Left lung (tissue), 10 donors: ENCODE data around the gene GRAP. TPM values are rescaled to one million over a fixed set of nuclear protein-coding genes. Genes with fewer than 3 reads are reported as not detected.

Experiments
- ATAC-seq: fragments of 200-7000 bp; cut with Tn5 transposase; one replicate; pipeline ENCODE4 v1.9.1; 2020; ENCODE audit warnings: moderate library complexity
- DNase-seq, 4 donors: peaks; one replicate each; pipeline ENCODE4 v3.0.0-alpha.2; 2013 to 2020
- H3K27ac ChIP-seq, 2 donors: fragments of 200-600 bp; sonication (generic) in 1 of 2; one replicate each; pipeline versions ENCODE4 v1.5.0 to v1.8.0; 2020 to 2021
- H3K27me3 ChIP-seq, 2 donors: fragments of 200-600 bp; sonication (generic) in 1 of 2; one replicate each; pipeline versions ENCODE4 v1.5.0 to v1.8.0; 2020 to 2021
- H3K36me3 ChIP-seq, 2 donors: fragments of 200-600 bp; sonication (generic) in 1 of 2; one replicate each; pipeline versions ENCODE4 v1.5.0 to v1.8.0; 2020 to 2021
- H3K4me1 ChIP-seq, 2 donors: fragments of 200-600 bp; one replicate each; pipeline ENCODE4 v1.8.0; 2021
- H3K4me3 ChIP-seq, 2 donors: fragments of 200-600 bp; sonication (generic) in 1 of 2; one replicate each; pipeline versions ENCODE4 v1.5.0 to v1.8.0; 2020 to 2021; ENCODE audit warnings: mild to moderate bottlenecking in 1 of 2
- H3K9me3 ChIP-seq, 2 donors: fragments of 200-600 bp; sonication (generic) in 1 of 2; one replicate each; pipeline versions ENCODE4 v1.5.0 to v1.8.0; 2020 to 2021
- intact Hi-C, 2 donors: fragments of 100-400 bp; cut with DNase I; formaldehyde crosslinking; loops; one replicate each; pipeline versions ENCODE4 v1.11.2 to v1.14.2; 2022
- polyA plus RNA-seq, 6 donors: library from polyadenylated mRNA; unstranded; fragments of 120-200 nt; gene quantifications; one replicate each; pipeline ENCODE4 v1.2.1, GENCODE V29; 2013; ENCODE audit not compliant: insufficient read length in 6 of 6
- total RNA-seq, 2 donors: library from RNA; stranded (reverse); fragmentation: NEBNext Ultra II Directional; extraction: Animal tissue kit (Norgen Biotek cat#: 25700); gene quantifications; one replicate each; pipeline ENCODE4 v1.2.1, GENCODE V29; 2021
- TF ChIP-seq, protein P1 (sequence below), 2 donors: fragments of 200-600 bp; sonication (generic) in 1 of 2; IDR thresholded peaks; one replicate each; pipeline versions ENCODE4 v1.5.0 to v1.8.0; 2021; ENCODE audit warnings: antibody characterized with exemption in 2 of 2
- donor health status: DM: no; HTN: yes; CAD: no.
- donor health status: DM: no; HTN: no; CAD: no.

GRAP gene
- total and polyA plus RNA-seq, 8 donors, result 5.4 to 15.7 (median 12.6) TPM

DNA sequence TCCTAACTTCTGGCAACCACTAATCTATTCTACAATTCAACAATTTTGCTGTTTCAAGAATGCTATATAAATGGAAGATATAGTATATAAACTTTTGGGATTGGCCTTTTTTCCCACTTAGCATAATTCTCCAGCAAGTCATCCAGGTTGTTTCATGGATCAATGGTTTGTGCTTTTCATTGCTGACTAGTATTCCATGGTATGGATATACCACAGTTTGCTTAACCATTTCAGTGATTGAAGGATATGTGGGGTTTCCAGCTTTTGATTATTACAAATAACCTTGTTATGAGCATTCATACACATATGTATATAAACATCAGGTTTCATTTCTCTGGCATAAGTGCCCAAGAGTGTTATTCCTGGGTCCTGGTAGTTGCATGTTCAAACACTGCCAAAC lies 40.1 kb downstream of the GRAP start:
- Histone ChIP-seq H3K9me3 (no peaks in the 10 kb centered on the region), H3K27ac (no peak overlapping the region), H3K4me3 (no peak overlapping the region), H3K36me3 (no peaks in the 10 kb centered on the region), H3K4me1 (peaks cover 3 to 32% of the 10 kb centered on the region in 2 donors), H3K27me3 (peaks cover 0 to 28% of the 10 kb centered on the region in 2 donors)
- ATAC-seq (no peak), DNase-seq (no peak)
- TF ChIP-seq, protein P1, sequence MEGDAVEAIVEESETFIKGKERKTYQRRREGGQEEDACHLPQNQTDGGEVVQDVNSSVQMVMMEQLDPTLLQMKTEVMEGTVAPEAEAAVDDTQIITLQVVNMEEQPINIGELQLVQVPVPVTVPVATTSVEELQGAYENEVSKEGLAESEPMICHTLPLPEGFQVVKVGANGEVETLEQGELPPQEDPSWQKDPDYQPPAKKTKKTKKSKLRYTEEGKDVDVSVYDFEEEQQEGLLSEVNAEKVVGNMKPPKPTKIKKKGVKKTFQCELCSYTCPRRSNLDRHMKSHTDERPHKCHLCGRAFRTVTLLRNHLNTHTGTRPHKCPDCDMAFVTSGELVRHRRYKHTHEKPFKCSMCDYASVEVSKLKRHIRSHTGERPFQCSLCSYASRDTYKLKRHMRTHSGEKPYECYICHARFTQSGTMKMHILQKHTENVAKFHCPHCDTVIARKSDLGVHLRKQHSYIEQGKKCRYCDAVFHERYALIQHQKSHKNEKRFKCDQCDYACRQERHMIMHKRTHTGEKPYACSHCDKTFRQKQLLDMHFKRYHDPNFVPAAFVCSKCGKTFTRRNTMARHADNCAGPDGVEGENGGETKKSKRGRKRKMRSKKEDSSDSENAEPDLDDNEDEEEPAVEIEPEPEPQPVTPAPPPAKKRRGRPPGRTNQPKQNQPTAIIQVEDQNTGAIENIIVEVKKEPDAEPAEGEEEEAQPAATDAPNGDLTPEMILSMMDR (IDR thresholded peaks at IDR 0.05), result no peak
- intact Hi-C loops, result no loop called here

DNA sequence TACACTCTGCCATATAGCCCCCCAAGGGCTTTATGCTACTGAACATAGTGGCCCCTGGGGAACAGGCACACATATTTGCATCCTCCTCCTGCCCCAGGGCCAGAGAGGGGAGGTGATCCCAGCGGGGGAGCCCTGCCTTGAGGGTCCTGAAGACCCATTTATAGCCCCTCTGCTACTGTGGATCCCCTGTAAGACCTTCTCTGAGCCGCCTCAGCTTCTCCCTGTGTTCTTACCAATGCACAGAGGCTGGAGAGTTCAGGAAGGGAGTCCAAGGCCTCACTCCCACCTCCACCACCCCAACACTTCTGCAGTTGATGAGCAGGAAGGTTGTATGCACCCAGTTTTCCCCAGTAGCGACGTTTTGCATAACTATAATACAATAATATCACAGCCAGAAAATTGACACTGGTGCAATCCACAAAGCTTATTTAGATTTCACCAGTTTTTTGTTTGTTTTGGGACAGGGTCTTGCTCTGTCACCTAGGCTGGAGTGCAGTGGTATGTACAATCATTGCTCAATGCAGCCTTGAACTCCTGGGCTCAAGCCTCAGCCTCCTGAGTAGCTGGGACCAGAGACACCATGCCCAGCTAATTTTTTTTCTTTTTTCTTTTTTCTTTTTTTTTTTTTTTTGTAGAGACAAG lies 40.8 kb downstream of the GRAP start:
- TF ChIP-seq, protein P1 (IDR thresholded peaks at IDR 0.05), result no peak
- no peaks in the 10 kb centered on the region for H3K36me3 ChIP-seq
- H3K4me3 ChIP-seq, result no peak overlapping the region
- DNase-seq, result peak in 1 of 4 donors; percentile 23
- peaks cover 3 to 32% of the 10 kb centered on the region in 2 donors for H3K4me1 ChIP-seq
- intact Hi-C loops, result no loop called here
- peaks cover 0 to 28% of the 10 kb centered on the region in 2 donors for H3K27me3 ChIP-seq
- H3K27ac ChIP-seq, result no peak overlapping the region
- no peaks in the 10 kb centered on the region for H3K9me3 ChIP-seq
- ATAC-seq, result no peak

DNA sequence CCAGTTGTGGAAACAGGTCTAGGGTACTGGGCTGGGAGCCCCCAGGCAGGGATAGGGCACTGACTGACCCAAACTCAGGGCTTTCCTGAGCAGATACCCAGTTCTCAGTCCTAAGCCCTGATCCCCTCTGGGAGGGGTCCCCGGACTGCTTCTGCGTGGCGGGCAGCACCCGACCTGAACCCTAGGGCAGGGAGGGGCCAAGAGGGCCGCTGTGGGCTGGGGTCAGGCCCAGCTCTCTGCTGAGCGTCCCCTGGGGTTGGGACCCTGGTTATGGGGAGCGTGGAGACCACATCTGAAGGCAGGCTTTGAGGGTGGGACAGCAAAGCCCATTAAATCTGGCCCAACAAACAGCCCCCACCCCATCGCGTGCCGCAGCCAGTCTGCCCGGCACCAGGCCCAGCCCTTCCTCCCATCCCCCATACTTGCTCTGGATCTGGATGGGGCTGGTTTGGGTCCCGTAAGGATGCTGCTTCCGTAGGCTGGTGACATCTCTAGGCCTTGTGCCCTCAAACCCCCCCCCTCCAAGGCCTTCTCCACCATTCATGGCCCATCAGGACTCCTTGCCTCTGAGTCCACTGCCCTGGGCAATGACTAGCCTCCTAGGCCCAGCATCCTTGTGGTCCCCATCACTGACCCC lies 41.5 kb downstream of the GRAP start:
- intact Hi-C loops, result no loop called here
- DNase-seq (peak in 1 of 4 donors; percentile 64), ATAC-seq (peak; percentile 5)
- TF ChIP-seq, protein P1 (IDR thresholded peaks at IDR 0.05), result no peak
- Histone ChIP-seq H3K4me3 (peak overlapping the region in 1 of 2 donors; percentile 60), H3K36me3 (peaks cover 0 to 3% of the 10 kb centered on the region in 2 donors), H3K27ac (peak overlapping the region in 1 of 2 donors; percentile 75), H3K9me3 (no peaks in the 10 kb centered on the region), H3K4me1 (peaks cover 3 to 32% of the 10 kb centered on the region in 2 donors), H3K27me3 (peaks cover 0 to 28% of the 10 kb centered on the region in 2 donors)

DNA sequence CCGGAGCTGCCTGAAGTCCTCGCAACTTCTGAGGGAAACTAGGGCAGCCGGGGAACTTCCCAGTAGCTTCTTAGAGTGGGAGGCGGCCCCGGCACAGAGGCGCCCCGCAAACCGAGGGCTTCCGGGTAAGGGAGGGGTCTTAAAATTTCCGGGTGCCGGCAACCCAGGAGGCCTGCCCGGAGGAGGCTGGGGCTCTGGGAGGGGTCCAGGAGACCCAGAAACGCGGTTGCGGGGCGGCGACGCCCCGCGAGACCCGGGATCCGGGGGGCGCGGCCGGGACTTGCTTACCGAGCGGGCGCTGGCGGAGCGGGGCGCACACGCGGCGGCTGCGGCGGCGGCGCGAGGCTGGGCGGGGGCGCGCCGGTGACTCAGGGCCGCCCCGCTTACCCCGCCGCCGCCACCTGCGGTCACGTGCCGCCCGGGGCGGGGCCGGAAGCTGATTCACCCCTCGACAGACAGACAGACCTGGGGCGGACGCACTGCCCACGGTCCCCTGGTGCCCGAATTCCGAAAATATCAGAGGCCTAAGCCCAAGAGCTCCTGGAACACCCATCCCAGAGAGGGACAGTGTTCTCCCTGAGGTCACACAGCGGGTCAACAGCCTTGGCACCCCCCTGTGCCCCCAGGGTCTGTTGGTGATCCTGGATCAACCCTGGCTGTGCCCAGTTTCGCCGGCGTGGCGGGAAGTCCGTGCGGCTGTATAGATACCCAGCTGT lies 42.2 kb downstream of the GRAP start, which contains the start of gene FAM83G:
FAM83G (minus strand) TSS at position 344 of the 716 bp plus-strand sequence. CDS start 723 bp downstream, outside the sequence.
- intact Hi-C loops, result no loop called here
- TF ChIP-seq, protein P1 (IDR thresholded peaks at IDR 0.05), result no peak
- peaks cover 0 to 28% of the 10 kb centered on the region in 2 donors for H3K27me3 ChIP-seq
- no peaks in the 10 kb centered on the region for H3K9me3 ChIP-seq
- DNase-seq (peak in 3 of 4 donors; percentile 64 to 94 (median 84)), ATAC-seq (peak; percentile 91)
- H3K4me1 ChIP-seq, result peaks cover 3 to 32% of the 10 kb centered on the region in 2 donors
- H3K4me3 ChIP-seq, result peak within 1 kb of the TSS; percentile 48 to 60
- peak within 1 kb of the TSS in 1 of 2 donors; percentile 75 for H3K27ac ChIP-seq
- peaks cover 0 to 8% of the 10 kb centered on the region in 2 donors for H3K36me3 ChIP-seq
